Adrenal gland (tissue), 5 donors: ENCODE measurements around the gene BMPR1B.
"Not testable (repeated sequence)": the region's sequence is repeated elsewhere in the genome, so short reads cannot be mapped to it uniquely, and the experiment has no call there.

Experiments used
- POLR2A ChIP-seq, 2 donors: fragments of 450-650 bp; IDR thresholded peaks; one replicate each; pipeline ENCODE4 v1.6.1; 2017; ENCODE audit warnings: antibody characterized with exemption in 2 of 2, mild to moderate bottlenecking in 2 of 2, moderate library complexity in 1 of 2
- TF ChIP-seq, protein P1 (sequence below), 6 experiments: fragments of 450-650 bp in 4 of 6; fragments of 200-600 bp in 2 of 6; sonication (generic) in 1 of 6; IDR thresholded peaks; 1 replicate in 5 of 6; 2 replicates in 1 of 6; pipeline versions ENCODE4 v1.5.1 to v1.8.0; 2016 to 2021; ENCODE audit warnings: antibody characterized with exemption in 6 of 6, mild to moderate bottlenecking in 2 of 6, moderate library complexity in 1 of 6
- donor health status: DM: no; HTN: no; CAD: no.

DNA sequence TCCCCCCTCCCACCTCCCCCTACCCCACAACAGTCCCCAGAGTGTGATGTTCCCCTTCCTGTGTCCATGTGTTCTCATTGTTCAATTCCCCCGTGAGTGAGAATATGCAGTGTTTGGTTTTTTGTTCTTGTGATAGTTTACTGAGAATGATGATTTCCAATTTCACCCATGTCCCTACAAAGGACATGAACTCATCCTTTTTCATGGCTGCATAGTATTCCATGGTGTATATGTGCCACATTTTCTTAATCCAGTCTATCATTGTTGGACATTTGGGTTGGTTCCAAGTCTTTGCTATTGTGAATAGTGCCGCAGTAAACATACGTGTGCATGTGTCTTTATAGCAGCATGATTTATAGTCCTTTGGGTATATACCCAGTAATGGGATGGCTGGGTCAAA lies 413.6 kb downstream of the BMPR1B start:
- not testable (repeated sequence) for TF ChIP-seq POLR2A (IDR thresholded peaks at IDR 0.05)
- TF ChIP-seq, protein P1, sequence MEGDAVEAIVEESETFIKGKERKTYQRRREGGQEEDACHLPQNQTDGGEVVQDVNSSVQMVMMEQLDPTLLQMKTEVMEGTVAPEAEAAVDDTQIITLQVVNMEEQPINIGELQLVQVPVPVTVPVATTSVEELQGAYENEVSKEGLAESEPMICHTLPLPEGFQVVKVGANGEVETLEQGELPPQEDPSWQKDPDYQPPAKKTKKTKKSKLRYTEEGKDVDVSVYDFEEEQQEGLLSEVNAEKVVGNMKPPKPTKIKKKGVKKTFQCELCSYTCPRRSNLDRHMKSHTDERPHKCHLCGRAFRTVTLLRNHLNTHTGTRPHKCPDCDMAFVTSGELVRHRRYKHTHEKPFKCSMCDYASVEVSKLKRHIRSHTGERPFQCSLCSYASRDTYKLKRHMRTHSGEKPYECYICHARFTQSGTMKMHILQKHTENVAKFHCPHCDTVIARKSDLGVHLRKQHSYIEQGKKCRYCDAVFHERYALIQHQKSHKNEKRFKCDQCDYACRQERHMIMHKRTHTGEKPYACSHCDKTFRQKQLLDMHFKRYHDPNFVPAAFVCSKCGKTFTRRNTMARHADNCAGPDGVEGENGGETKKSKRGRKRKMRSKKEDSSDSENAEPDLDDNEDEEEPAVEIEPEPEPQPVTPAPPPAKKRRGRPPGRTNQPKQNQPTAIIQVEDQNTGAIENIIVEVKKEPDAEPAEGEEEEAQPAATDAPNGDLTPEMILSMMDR (IDR thresholded peaks at IDR 0.05), result not testable (repeated sequence)
